Mesenchymal stem cell (in vitro differentiated cells and primary cell): ENCODE results near the gene PSMC2.

Experiments used
- DNase-seq: peaks from one replicate; pipeline ENCODE4 v3.0.0-alpha.2; 2013
- H2AFZ ChIP-seq: one replicate; pipeline ENCODE4 v1.6.1; 2013; ENCODE audit warnings: low read depth, mild to moderate bottlenecking, control low read depth, inconsistent platforms, low read length, moderate library complexity
- H2AK5ac ChIP-seq: 2 replicates; pipeline ENCODE4 v1.6.1; 2013; ENCODE audit warnings: low read length, moderate library complexity, mild to moderate bottlenecking, inconsistent platforms; ENCODE audit not compliant: severe bottlenecking
- H2BK120ac ChIP-seq: one replicate; pipeline ENCODE4 v1.6.1; 2013; ENCODE audit warnings: low read depth, mild to moderate bottlenecking, inconsistent platforms, low read length, moderate library complexity
- H2BK12ac ChIP-seq, 2 experiments: one replicate each; pipeline ENCODE4 v1.6.1; 2013; ENCODE audit warnings: inconsistent platforms in 2 of 2, low read length in 2 of 2, mild to moderate bottlenecking in 2 of 2, moderate library complexity in 2 of 2, control low read depth in 1 of 2
- H2BK15ac ChIP-seq: one replicate; pipeline ENCODE4 v1.6.1; 2013; ENCODE audit warnings: mild to moderate bottlenecking, low read depth, inconsistent platforms; ENCODE audit not compliant: poor library complexity, severe bottlenecking
- H2BK5ac ChIP-seq: 2 replicates; pipeline ENCODE4 v1.6.1; 2013; ENCODE audit warnings: low read depth, mild to moderate bottlenecking, low read length, control low read depth, inconsistent platforms; ENCODE audit not compliant: poor library complexity, severe bottlenecking
- H3K14ac ChIP-seq, 2 experiments: one replicate each; pipeline ENCODE4 v1.6.1; 2013; ENCODE audit warnings: inconsistent platforms in 2 of 2, low read length in 2 of 2, control low read depth in 1 of 2, mild to moderate bottlenecking in 1 of 2, moderate library complexity in 1 of 2
- H3K18ac ChIP-seq, 2 experiments: one replicate each; pipeline ENCODE4 v1.6.1; 2013; ENCODE audit warnings: inconsistent platforms in 2 of 2, low read length in 2 of 2, control low read depth in 1 of 2, low read depth in 1 of 2, mild to moderate bottlenecking in 1 of 2
- H3K23ac ChIP-seq, 2 experiments: one replicate each; pipeline ENCODE4 v1.6.1; 2013; ENCODE audit warnings: inconsistent platforms in 2 of 2, low read length in 2 of 2, mild to moderate bottlenecking in 2 of 2, moderate library complexity in 2 of 2, control low read depth in 1 of 2
- H3K27ac ChIP-seq: 2 replicates; pipeline ENCODE4 v1.5.1; 2013; ENCODE audit warnings: mild to moderate bottlenecking, moderate library complexity, low read length, control low read depth, inconsistent platforms; ENCODE audit not compliant: poor library complexity, severe bottlenecking
- H3K27me3 ChIP-seq, 2 experiments: 2 replicates each; pipeline versions ENCODE4 v1.6.1 to v1.7.0; 2013; ENCODE audit warnings: low read length in 2 of 2, mild to moderate bottlenecking in 2 of 2, moderate library complexity in 2 of 2, control low read depth in 1 of 2, inconsistent platforms in 1 of 2; ENCODE audit not compliant: control insufficient read depth in 1 of 2, insufficient read depth in 1 of 2
- H3K36me3 ChIP-seq, 2 experiments: 2 replicates each; pipeline versions ENCODE4 v1.6.1 to v1.7.0; 2013; ENCODE audit warnings: low read length in 2 of 2, control low read depth in 1 of 2, inconsistent platforms in 1 of 2, low read depth in 1 of 2, mild to moderate bottlenecking in 1 of 2; ENCODE audit not compliant: insufficient read depth in 2 of 2, control insufficient read depth in 1 of 2
- H3K4ac ChIP-seq, 2 experiments: one replicate each; pipeline ENCODE4 v1.6.1; 2013; ENCODE audit warnings: inconsistent platforms in 2 of 2, low read length in 2 of 2, mild to moderate bottlenecking in 2 of 2, moderate library complexity in 2 of 2, control low read depth in 1 of 2, low read depth in 1 of 2
- H3K4me1 ChIP-seq: 2 replicates; pipeline ENCODE4 v1.6.1; 2013; ENCODE audit warnings: low read depth, low read length, control low read depth; ENCODE audit not compliant: control insufficient read depth, insufficient read depth
- H3K4me2 ChIP-seq: 2 replicates; pipeline ENCODE4 v1.6.1; 2013; ENCODE audit warnings: low read length, mild to moderate bottlenecking, inconsistent platforms; ENCODE audit not compliant: poor library complexity, severe bottlenecking
- H3K4me3 ChIP-seq, 2 experiments: 2 replicates each; pipeline versions ENCODE4 v1.5.1 to v1.7.0; 2013; ENCODE audit warnings: low read length in 2 of 2, mild to moderate bottlenecking in 2 of 2, control low read depth in 1 of 2, low read depth in 1 of 2; ENCODE audit not compliant: insufficient read depth in 1 of 2
- H3K79me1 ChIP-seq: replicated peaks from 2 replicates; pipeline ENCODE4 v1.6.1; 2013; ENCODE audit warnings: mild to moderate bottlenecking, control low read depth, low read length, inconsistent platforms; ENCODE audit not compliant: poor library complexity, severe bottlenecking
- H3K9ac ChIP-seq: 2 replicates; pipeline ENCODE4 v1.7.0; 2013; ENCODE audit warnings: mild to moderate bottlenecking, low read length, moderate library complexity
- H3K9me3 ChIP-seq: 2 replicates; pipeline ENCODE4 v1.7.0; 2013; ENCODE audit warnings: mild to moderate bottlenecking, low read length; ENCODE audit not compliant: control insufficient read depth
- H4K8ac ChIP-seq: one replicate; pipeline ENCODE4 v1.6.1; 2013; ENCODE audit warnings: inconsistent platforms, mild to moderate bottlenecking, low read length, moderate library complexity
- H4K91ac ChIP-seq: one replicate; pipeline ENCODE4 v1.6.1; 2013; ENCODE audit warnings: mild to moderate bottlenecking, low read length, inconsistent platforms
- WGBS: methylation state at CpG from one replicate; pipeline ENCODE4 v1.1.7; 2013; ENCODE audit warnings: mixed read lengths; 5-methylcytosine and 5-hydroxymethylcytosine counted together

PSMC2 gene

DNA sequence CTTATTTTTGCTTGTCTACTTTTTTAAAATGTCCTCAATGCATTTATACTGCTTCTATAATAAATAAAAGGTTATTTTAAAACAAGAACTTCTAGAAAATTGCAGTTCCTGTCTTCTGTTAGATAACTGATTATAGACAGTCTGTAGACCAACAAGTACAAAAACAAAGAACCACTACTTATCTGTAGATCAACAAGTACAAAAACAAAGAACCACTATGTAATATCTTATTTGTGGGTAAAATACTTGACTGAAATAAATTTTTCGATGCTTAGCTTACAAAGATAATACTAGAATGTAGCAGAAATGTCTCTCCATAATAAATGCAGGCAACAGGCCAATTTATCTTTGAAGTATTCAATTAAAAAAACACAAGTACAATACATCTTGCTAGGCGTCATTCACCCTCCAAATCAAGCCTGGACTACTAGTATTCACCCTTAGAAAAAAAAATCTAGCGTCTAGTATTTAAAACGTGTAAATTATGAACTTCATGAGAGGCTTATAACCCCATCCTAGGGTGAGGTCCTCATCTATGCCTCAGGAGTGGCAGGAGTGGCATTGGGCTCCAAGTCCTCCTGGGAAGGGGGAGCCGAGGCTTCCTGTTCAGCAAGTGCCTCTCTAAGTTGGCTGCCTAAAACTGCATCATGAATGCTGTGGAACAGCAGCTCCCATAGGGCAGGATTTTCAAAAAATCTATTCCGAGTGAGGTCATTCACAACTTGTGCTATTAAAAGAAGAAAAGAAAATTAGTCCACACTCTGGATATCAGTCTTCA is 26.6 kb downstream of the PSMC2 start:
- peaks cover 2 to 6% of the 10 kb centered on the region in 2 experiments for H3K27me3 ChIP-seq
- 56% methylated on average over 4 of the region's 6 CpGs for WGBS
- H2BK15ac ChIP-seq = no peak overlapping the region
- no peak overlapping the region for H2BK12ac ChIP-seq
- no peak overlapping the region for H3K23ac ChIP-seq
- H2BK120ac ChIP-seq = no peak overlapping the region
- H3K79me1 ChIP-seq = no peaks in the 10 kb centered on the region
- DNase-seq = no peak
- H3K14ac ChIP-seq = no peak overlapping the region
- no peak overlapping the region for H2AK5ac ChIP-seq
- H3K4me1 ChIP-seq = no peaks in the 10 kb centered on the region
- H2AFZ ChIP-seq = no peak overlapping the region
- H3K4ac ChIP-seq = no peak overlapping the region
- no peak overlapping the region for H2BK5ac ChIP-seq
- H3K4me3 ChIP-seq = no peak overlapping the region
- H3K18ac ChIP-seq = no peak overlapping the region
- no peaks in the 10 kb centered on the region for H3K9me3 ChIP-seq
- H3K9ac ChIP-seq = no peak overlapping the region
- H3K4me2 ChIP-seq = no peak overlapping the region
- H3K36me3 ChIP-seq = peaks cover 0 to 11% of the 10 kb centered on the region in 2 experiments
- no peak overlapping the region for H4K91ac ChIP-seq
- no peak overlapping the region for H3K27ac ChIP-seq
- H4K8ac ChIP-seq = no peak overlapping the region

DNA sequence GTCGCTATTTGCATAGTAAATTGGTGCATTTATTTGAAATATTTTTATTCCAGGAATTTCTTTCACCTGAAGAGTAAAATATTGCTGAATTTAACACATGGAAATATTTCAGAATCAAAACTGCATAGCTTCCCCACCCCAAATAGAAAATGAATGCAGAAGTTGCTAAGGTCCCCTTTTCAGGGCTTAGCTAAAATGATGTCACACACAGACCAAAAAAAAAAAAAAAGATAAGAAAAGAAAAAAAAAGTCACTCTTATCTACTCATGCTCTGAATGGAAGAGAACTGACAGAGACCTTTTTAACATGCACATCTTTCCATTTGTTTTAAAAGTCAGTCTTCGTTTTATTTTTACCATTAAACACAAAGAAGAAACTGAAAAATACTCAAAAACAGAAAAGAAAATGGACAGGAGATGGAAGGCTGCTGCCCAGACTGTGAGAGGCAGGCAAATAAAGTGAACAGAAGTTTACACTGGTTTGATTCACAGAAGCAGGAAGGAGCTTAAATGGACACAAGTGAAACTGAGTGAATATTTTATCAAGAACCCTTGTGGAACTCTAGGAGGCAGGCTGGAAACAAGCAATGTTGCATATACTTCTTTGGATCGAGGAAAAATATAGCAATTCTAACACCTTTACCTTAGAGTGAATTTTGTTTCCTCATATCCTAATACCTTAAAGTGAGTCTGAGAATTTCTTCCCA is 32.0 kb downstream of the PSMC2 start:
- Histone ChIP-seq H3K4me1 (no peaks in the 10 kb centered on the region), H3K27me3 (peaks cover 2 to 6% of the 10 kb centered on the region in 2 experiments), H3K18ac (no peak overlapping the region), H2BK15ac (no peak overlapping the region), H2AK5ac (no peak overlapping the region), H3K4me3 (no peak overlapping the region), H4K8ac (no peak overlapping the region), H2BK12ac (no peak overlapping the region), H3K4me2 (no peak overlapping the region), H3K36me3 (no peaks in the 10 kb centered on the region), H3K23ac (no peak overlapping the region), H3K79me1 (no peaks in the 10 kb centered on the region), H3K4ac (no peak overlapping the region), H2BK120ac (no peak overlapping the region), H2BK5ac (no peak overlapping the region), H3K14ac (no peak overlapping the region), H2AFZ (no peak overlapping the region), H3K9me3 (no peaks in the 10 kb centered on the region), H3K27ac (no peak overlapping the region), H4K91ac (no peak overlapping the region), H3K9ac (no peak overlapping the region)
- no CpG with 5 or more reads among the region's 3 CpGs for WGBS
- DNase-seq = no peak

DNA sequence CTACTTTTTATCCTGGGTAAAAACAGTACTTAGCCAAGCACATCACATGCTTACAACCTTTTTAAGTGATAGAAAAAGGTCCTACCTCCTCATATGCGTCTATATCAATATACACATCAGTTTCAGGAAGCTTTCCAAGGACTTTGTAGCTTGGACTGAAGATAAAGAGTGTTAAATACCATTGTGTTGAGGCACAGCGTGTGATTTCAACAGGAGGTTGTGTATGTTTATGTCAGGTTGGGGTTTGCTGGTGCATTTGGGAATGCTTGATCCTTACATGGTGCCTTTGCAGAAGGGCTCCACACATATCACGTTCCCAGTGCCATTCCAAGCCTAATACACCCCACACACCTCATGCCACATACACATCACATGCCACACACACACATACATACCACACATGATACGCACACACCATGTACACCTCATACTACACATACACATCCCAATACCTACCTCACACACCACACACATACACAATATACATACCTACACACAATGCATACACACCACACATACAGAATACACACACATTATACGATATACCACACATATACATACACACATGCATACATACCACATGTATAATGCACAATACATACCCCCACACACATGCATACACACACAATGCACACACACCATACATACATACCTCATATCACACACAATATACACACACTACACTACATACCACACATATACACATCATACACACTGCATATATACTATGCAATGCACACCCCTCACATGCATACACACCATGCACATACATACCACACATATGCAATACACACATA is 33.1 kb downstream of the PSMC2 start:
- Histone ChIP-seq H2BK120ac (no peak overlapping the region), H3K9me3 (no peaks in the 10 kb centered on the region), H2AFZ (no peak overlapping the region), H2BK5ac (no peak overlapping the region), H3K36me3 (no peaks in the 10 kb centered on the region), H2AK5ac (no peak overlapping the region), H3K27me3 (peaks cover 2 to 6% of the 10 kb centered on the region in 2 experiments), H4K91ac (no peak overlapping the region), H2BK15ac (no peak overlapping the region), H3K4me1 (no peaks in the 10 kb centered on the region), H3K4me2 (no peak overlapping the region), H3K9ac (no peak overlapping the region), H3K79me1 (no peaks in the 10 kb centered on the region), H3K23ac (no peak overlapping the region), H3K14ac (peak overlapping the region in 1 of 2 experiments; percentile 83), H3K4me3 (no peak overlapping the region), H3K18ac (no peak overlapping the region), H3K4ac (no peak overlapping the region), H4K8ac (no peak overlapping the region), H2BK12ac (no peak overlapping the region), H3K27ac (no peak overlapping the region)
- 94% methylated on average over 4 of the region's 5 CpGs for WGBS
- no peak for DNase-seq
